ENCODE results near the gene BPIFB2. TPM values are rescaled to one million over a fixed set of nuclear protein-coding genes. Genes with fewer than 3 reads are reported as not detected.

BPIFB2 gene
- total RNA-seq, 1 donor from 2014 or later = not detected

GRCh38 chr20:33065785-33066184, 58.3 kb downstream of the BPIFB2 start:
- Mint-ChIP-seq H3K27ac (ENCODE audit: unreplicated experiment) (no peak overlapping the region), H3K27me3 (ENCODE audit: low read depth, unreplicated experiment) (peaks cover 44% of the 10 kb centered on the region), H3K9me3 (ENCODE audit: unreplicated experiment) (no peaks in the 10 kb centered on the region), H3K4me3 (ENCODE audit: unreplicated experiment) (no peak overlapping the region), H3K4me1 (ENCODE audit: low read depth, unreplicated experiment) (no peaks in the 10 kb centered on the region), H3K36me3 (ENCODE audit: low read depth, unreplicated experiment) (no peaks in the 10 kb centered on the region)
- Histone ChIP-seq H3K4me3 (ENCODE audit: insufficient read depth, low read depth, low read length) (no peak overlapping the region), H4K20me1 (ENCODE audit: insufficient read depth, low read length) (no peaks in the 10 kb centered on the region), H3K9ac (ENCODE audit: low read length) (no peak overlapping the region), H3K79me2 (ENCODE audit: insufficient read depth, low read length) (no peaks in the 10 kb centered on the region), H3K27ac (ENCODE audit: low read depth, low read length) (no peak overlapping the region), H3K4me2 (ENCODE audit: low read length) (no peak overlapping the region), H2AFZ (ENCODE audit: low read depth, low read length) (no peak overlapping the region), H3K36me3 (ENCODE audit: insufficient read depth, low read length) (no peaks in the 10 kb centered on the region), H3K27me3 (ENCODE audit: insufficient read depth, low read length) (peaks cover 2% of the 10 kb centered on the region), H3K4me1 (ENCODE audit: insufficient read depth, low read length) (no peaks in the 10 kb centered on the region), H3K9me3 (ENCODE audit: insufficient read depth, low read depth, low read length) (no peaks in the 10 kb centered on the region)
- TF ChIP-seq EZH2 (IDR thresholded peaks at IDR 0.05; ENCODE audit: insufficient read depth, low read length) (no peak), CTCF (IDR thresholded peaks at IDR 0.05; ENCODE audit: insufficient read depth, low read depth, low read length) (no peak)
- DNase-seq (ENCODE audit: low read depth) = no peak
- FAIRE-seq = no peak

- H3K4me1 ChIP-seq (ENCODE audit: insufficient read depth, low read length) = no peaks in the 10 kb centered on the region
- peaks cover 2% of the 10 kb centered on the region for H3K27me3 ChIP-seq (ENCODE audit: insufficient read depth, low read length)
- FAIRE-seq (no peak), DNase-seq (ENCODE audit: low read depth) (no peak)
- no peak overlapping the region for H3K27ac Mint-ChIP-seq (ENCODE audit: unreplicated experiment)
- no peaks in the 10 kb centered on the region for H3K4me1 Mint-ChIP-seq (ENCODE audit: low read depth, unreplicated experiment)
- no peak overlapping the region for H3K4me2 ChIP-seq (ENCODE audit: low read length)
- H4K20me1 ChIP-seq (ENCODE audit: insufficient read depth, low read length) = no peaks in the 10 kb centered on the region
- H3K9me3 ChIP-seq (ENCODE audit: insufficient read depth, low read depth, low read length) = no peaks in the 10 kb centered on the region
- H3K27me3 Mint-ChIP-seq (ENCODE audit: low read depth, unreplicated experiment) = peaks cover 55% of the 10 kb centered on the region
- H3K79me2 ChIP-seq (ENCODE audit: insufficient read depth, low read length) = no peaks in the 10 kb centered on the region
- H3K9ac ChIP-seq (ENCODE audit: low read length) = no peak overlapping the region
- H3K27ac ChIP-seq (ENCODE audit: low read depth, low read length) = no peak overlapping the region
- no peak overlapping the region for H2AFZ ChIP-seq (ENCODE audit: low read depth, low read length)
- H3K4me3 Mint-ChIP-seq (ENCODE audit: unreplicated experiment) = no peak overlapping the region
- TF ChIP-seq EZH2 (IDR thresholded peaks at IDR 0.05; ENCODE audit: insufficient read depth, low read length) (no peak), CTCF (IDR thresholded peaks at IDR 0.05; ENCODE audit: insufficient read depth, low read depth, low read length) (no peak)
- H3K9me3 Mint-ChIP-seq (ENCODE audit: unreplicated experiment) = peaks cover 5% of the 10 kb centered on the region
- no peaks in the 10 kb centered on the region for H3K36me3 ChIP-seq (ENCODE audit: insufficient read depth, low read length)
- H3K36me3 Mint-ChIP-seq (ENCODE audit: low read depth, unreplicated experiment) = no peaks in the 10 kb centered on the region
- H3K4me3 ChIP-seq (ENCODE audit: insufficient read depth, low read depth, low read length) = no peak overlapping the region
Observed at GRCh38 chr20:33067806-33068205, 60.3 kb downstream of the BPIFB2 start.

GRCh38 chr20:33068251-33068939, 60.9 kb downstream of the BPIFB2 start:
- no peak overlapping the region for H3K4me2 ChIP-seq (ENCODE audit: low read length)
- no peak overlapping the region for H3K4me3 ChIP-seq (ENCODE audit: insufficient read depth, low read depth, low read length)
- peaks cover 5% of the 10 kb centered on the region for H3K9me3 Mint-ChIP-seq (ENCODE audit: unreplicated experiment)
- H2AFZ ChIP-seq (ENCODE audit: low read depth, low read length) = no peak overlapping the region
- no peaks in the 10 kb centered on the region for H3K9me3 ChIP-seq (ENCODE audit: insufficient read depth, low read depth, low read length)
- FAIRE-seq = no peak
- no peaks in the 10 kb centered on the region for H3K4me1 ChIP-seq (ENCODE audit: insufficient read depth, low read length)
- TF ChIP-seq CTCF (IDR thresholded peaks at IDR 0.05; ENCODE audit: insufficient read depth, low read depth, low read length) = no peak
- TF ChIP-seq EZH2 (IDR thresholded peaks at IDR 0.05; ENCODE audit: insufficient read depth, low read length) = no peak
- no peaks in the 10 kb centered on the region for H3K36me3 Mint-ChIP-seq (ENCODE audit: low read depth, unreplicated experiment)
- H3K4me1 Mint-ChIP-seq (ENCODE audit: low read depth, unreplicated experiment) = no peaks in the 10 kb centered on the region
- DNase-seq (ENCODE audit: low read depth) = no peak
- H3K79me2 ChIP-seq (ENCODE audit: insufficient read depth, low read length) = no peaks in the 10 kb centered on the region
- no peaks in the 10 kb centered on the region for H3K36me3 ChIP-seq (ENCODE audit: insufficient read depth, low read length)
- no peak overlapping the region for H3K27ac ChIP-seq (ENCODE audit: low read depth, low read length)
- H3K27me3 Mint-ChIP-seq (ENCODE audit: low read depth, unreplicated experiment) = peaks cover 54% of the 10 kb centered on the region
- H3K9ac ChIP-seq (ENCODE audit: low read length) = no peak overlapping the region
- H3K27me3 ChIP-seq (ENCODE audit: insufficient read depth, low read length) = peaks cover 2% of the 10 kb centered on the region
- H4K20me1 ChIP-seq (ENCODE audit: insufficient read depth, low read length) = no peaks in the 10 kb centered on the region
- no peak overlapping the region for H3K4me3 Mint-ChIP-seq (ENCODE audit: unreplicated experiment)
- H3K27ac Mint-ChIP-seq (ENCODE audit: unreplicated experiment) = no peak overlapping the region

Data from astrocyte (in vitro differentiated cells and primary cell).